Neuronal stem cell (in vitro differentiated cells): ENCODE data around the gene LSM8.

Experiments
- DNase-seq: peaks from one replicate; pipeline ENCODE4 v3.0.0-alpha.2; 2013; ENCODE audit warnings: low spot score
- H2AFZ ChIP-seq: one replicate; pipeline ENCODE4 v1.6.1; 2013; ENCODE audit warnings: mild to moderate bottlenecking, low read length, inconsistent platforms
- H2AK5ac ChIP-seq: 2 replicates; pipeline ENCODE4 v1.6.1; 2013; ENCODE audit warnings: low read depth, mild to moderate bottlenecking, inconsistent platforms, low read length, moderate library complexity, mixed read lengths
- H2BK120ac ChIP-seq: 2 replicates; pipeline ENCODE4 v1.6.1; 2013; ENCODE audit warnings: low read depth, mild to moderate bottlenecking, inconsistent platforms, low read length, moderate library complexity, mixed read lengths
- H2BK12ac ChIP-seq: one replicate; pipeline ENCODE4 v1.6.1; 2013; ENCODE audit warnings: low read length, inconsistent platforms
- H2BK15ac ChIP-seq: 2 replicates; pipeline ENCODE4 v1.6.1; 2013; ENCODE audit warnings: mild to moderate bottlenecking, low read length, inconsistent platforms, mixed read lengths
- H2BK5ac ChIP-seq: one replicate; pipeline ENCODE4 v1.6.1; 2013; ENCODE audit warnings: inconsistent platforms, mild to moderate bottlenecking, low read length, moderate library complexity
- H3K14ac ChIP-seq: one replicate; pipeline ENCODE4 v1.6.1; 2013; ENCODE audit warnings: low read length, inconsistent platforms
- H3K18ac ChIP-seq: 2 replicates; pipeline ENCODE4 v1.6.1; 2013; ENCODE audit warnings: low read length, inconsistent platforms
- H3K23ac ChIP-seq: 2 replicates; pipeline ENCODE4 v1.6.1; 2013; ENCODE audit warnings: low read depth, mild to moderate bottlenecking, mixed read lengths, low read length, inconsistent platforms; ENCODE audit not compliant: poor library complexity
- H3K27ac ChIP-seq: replicated peaks from 3 replicates; pipeline ENCODE4 v1.5.1; 2013; ENCODE audit warnings: low read length, inconsistent platforms
- H3K27me3 ChIP-seq, 3 experiments: 2 replicates each; pipeline ENCODE4 v1.6.1; 2013; ENCODE audit warnings: low read length in 3 of 3, mild to moderate bottlenecking in 2 of 3, inconsistent platforms in 1 of 3, low read depth in 1 of 3, mixed read lengths in 1 of 3, moderate library complexity in 1 of 3; ENCODE audit not compliant: control insufficient read depth in 3 of 3, insufficient read depth in 3 of 3
- H3K36me3 ChIP-seq, 2 donors: replicated peaks in 1 of 2; 2 replicates each; pipeline ENCODE4 v1.6.1; 2013; ENCODE audit warnings: low read length in 2 of 2; ENCODE audit not compliant: control insufficient read depth in 2 of 2, insufficient read depth in 2 of 2
- H3K4ac ChIP-seq: 2 replicates; pipeline ENCODE4 v1.6.1; 2013; ENCODE audit warnings: inconsistent platforms, mild to moderate bottlenecking, low read length, moderate library complexity
- H3K4me1 ChIP-seq, 2 donors: 1 replicate in 1 of 2; 2 replicates in 1 of 2; pipeline ENCODE4 v1.6.1; 2013; ENCODE audit warnings: low read length in 2 of 2, low read depth in 1 of 2; ENCODE audit not compliant: control insufficient read depth in 2 of 2, insufficient read depth in 1 of 2
- H3K4me2 ChIP-seq: one replicate; pipeline ENCODE4 v1.6.1; 2013; ENCODE audit warnings: mild to moderate bottlenecking, low read length, inconsistent platforms; ENCODE audit not compliant: insufficient read depth, poor library complexity, severe bottlenecking
- H3K4me3 ChIP-seq, 2 donors: 2 replicates each; pipeline ENCODE4 v1.5.1; 2013; ENCODE audit warnings: low read length in 2 of 2, mild to moderate bottlenecking in 2 of 2, inconsistent platforms in 1 of 2, moderate library complexity in 1 of 2
- H3K79me1 ChIP-seq: one replicate; pipeline ENCODE4 v1.6.1; 2013; ENCODE audit warnings: low read depth, mild to moderate bottlenecking, inconsistent platforms, low read length, moderate library complexity
- H3K9ac ChIP-seq: one replicate; pipeline ENCODE4 v1.6.1; 2013; ENCODE audit warnings: mild to moderate bottlenecking, low read depth, low read length, inconsistent platforms; ENCODE audit not compliant: poor library complexity
- H3K9me3 ChIP-seq, 2 donors: replicated peaks in 1 of 2; 2 replicates each; pipeline versions ENCODE3 to v1.6.1; 2013; ENCODE audit warnings: low read length in 2 of 2, mild to moderate bottlenecking in 2 of 2, inconsistent platforms in 1 of 2, low read depth in 1 of 2, mixed read lengths in 1 of 2, moderate library complexity in 1 of 2; ENCODE audit not compliant: control insufficient read depth in 2 of 2, insufficient read depth in 1 of 2
- H4K8ac ChIP-seq: one replicate; pipeline ENCODE4 v1.6.1; 2013; ENCODE audit warnings: low read depth, mild to moderate bottlenecking, inconsistent platforms, low read length, moderate library complexity
- H4K91ac ChIP-seq: one replicate; pipeline ENCODE4 v1.6.1; 2013; ENCODE audit warnings: low read length, low read depth, mild to moderate bottlenecking, inconsistent platforms; ENCODE audit not compliant: poor library complexity
- WGBS, 2 donors: extraction: QIAGEN DNeasy Blood & Tissue Kit; methylation state at CpG; one replicate each; pipeline ENCODE4 v1.1.7; 2013; ENCODE audit warnings: missing lambda C conversion rate in 2 of 2, mixed read lengths in 1 of 2; ENCODE audit not compliant: insufficient read length in 2 of 2, insufficient replicate concordance in 1 of 2; ENCODE audit errors: extremely low coverage in 2 of 2; 5-methylcytosine and 5-hydroxymethylcytosine counted together

LSM8 gene

DNA sequence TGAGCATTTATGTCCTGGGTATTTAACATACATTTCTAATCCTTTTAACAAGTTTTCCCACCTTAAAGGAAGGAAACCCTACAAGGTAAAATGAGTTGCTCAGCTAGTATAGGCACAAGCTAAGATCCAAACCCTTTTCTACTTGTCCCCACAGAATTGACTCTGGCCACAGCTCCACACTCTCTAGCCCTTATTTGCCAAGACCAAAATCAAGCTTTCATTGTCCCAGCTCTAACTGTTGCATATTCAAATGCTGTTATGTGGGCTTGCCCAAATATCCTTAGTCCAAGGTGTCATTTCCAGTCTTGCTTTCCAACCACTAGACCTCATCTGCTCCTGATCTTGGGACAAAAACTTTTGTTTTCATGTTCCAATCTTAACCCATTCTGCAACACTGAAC is 31.3 kb upstream of the LSM8 start:
- no peak overlapping the region for H4K8ac ChIP-seq
- DNase-seq = no peak
- H2AK5ac ChIP-seq = no peak overlapping the region
- no peak overlapping the region for H3K14ac ChIP-seq
- no peak overlapping the region for H3K9ac ChIP-seq
- peaks cover 3% of the 10 kb centered on the region in 2 donors for H3K4me1 ChIP-seq
- H3K4me2 ChIP-seq = no peak overlapping the region
- H3K27ac ChIP-seq = no peak overlapping the region
- H2BK15ac ChIP-seq = no peak overlapping the region
- H4K91ac ChIP-seq = no peak overlapping the region
- H2BK120ac ChIP-seq = no peak overlapping the region
- H3K18ac ChIP-seq = no peak overlapping the region
- H3K4ac ChIP-seq = no peak overlapping the region
- no peak overlapping the region for H2BK5ac ChIP-seq
- no peak overlapping the region for H2BK12ac ChIP-seq
- peaks cover 0 to 3% (median 0%) of the 10 kb centered on the region in 3 experiments for H3K27me3 ChIP-seq
- H2AFZ ChIP-seq = no peak overlapping the region
- H3K9me3 ChIP-seq = no peaks in the 10 kb centered on the region
- no peaks in the 10 kb centered on the region for H3K79me1 ChIP-seq
- no peak overlapping the region for H3K4me3 ChIP-seq
- H3K23ac ChIP-seq = no peak overlapping the region
- no peaks in the 10 kb centered on the region for H3K36me3 ChIP-seq

DNA sequence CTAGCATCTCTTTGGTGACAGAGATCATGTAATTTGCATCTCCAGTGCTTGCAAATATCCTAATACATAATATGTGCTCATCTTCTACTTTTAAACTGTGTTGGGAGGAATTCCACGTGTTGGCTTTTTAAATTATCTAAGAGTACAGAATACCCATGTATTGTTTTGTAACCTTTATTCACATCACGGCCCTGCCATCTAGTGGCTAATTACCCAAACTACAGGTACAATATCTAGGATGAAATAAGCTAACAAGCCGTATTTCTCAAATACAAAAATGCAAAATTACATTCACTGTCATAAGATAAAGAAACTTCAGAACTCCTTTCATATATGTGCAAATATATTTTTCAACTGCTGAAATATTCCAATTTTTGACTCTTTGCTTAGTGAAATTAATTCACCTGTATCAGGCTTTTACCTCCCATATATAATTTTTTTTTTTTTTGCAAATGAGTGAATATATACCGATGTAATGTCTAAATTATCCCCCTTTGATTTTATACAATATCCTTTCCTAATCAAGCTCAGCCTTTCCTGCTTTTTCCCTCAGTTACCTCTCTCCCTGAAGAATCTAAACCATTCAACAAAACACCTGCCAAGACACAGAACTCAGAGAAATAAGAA is 30.3 kb upstream of the LSM8 start:
- peak; percentile 8 for DNase-seq
- Histone ChIP-seq H2AK5ac (no peak overlapping the region), H3K23ac (no peak overlapping the region), H3K18ac (no peak overlapping the region), H3K4me1 (peaks cover 3% of the 10 kb centered on the region in 2 donors), H3K4me2 (no peak overlapping the region), H2BK120ac (no peak overlapping the region), H4K91ac (no peak overlapping the region), H3K36me3 (no peaks in the 10 kb centered on the region), H3K9ac (no peak overlapping the region), H2BK12ac (no peak overlapping the region), H2BK5ac (no peak overlapping the region), H3K9me3 (peaks cover 0 to 9% of the 10 kb centered on the region in 2 donors), H3K79me1 (no peaks in the 10 kb centered on the region), H3K14ac (no peak overlapping the region), H3K27ac (no peak overlapping the region), H4K8ac (no peak overlapping the region), H3K4me3 (no peak overlapping the region), H2BK15ac (no peak overlapping the region), H3K4ac (no peak overlapping the region), H2AFZ (no peak overlapping the region), H3K27me3 (peaks cover 0 to 3% (median 0%) of the 10 kb centered on the region in 3 experiments)
- WGBS, 2 donors = no CpG with 5 or more reads among the region's 4 CpGs

DNA sequence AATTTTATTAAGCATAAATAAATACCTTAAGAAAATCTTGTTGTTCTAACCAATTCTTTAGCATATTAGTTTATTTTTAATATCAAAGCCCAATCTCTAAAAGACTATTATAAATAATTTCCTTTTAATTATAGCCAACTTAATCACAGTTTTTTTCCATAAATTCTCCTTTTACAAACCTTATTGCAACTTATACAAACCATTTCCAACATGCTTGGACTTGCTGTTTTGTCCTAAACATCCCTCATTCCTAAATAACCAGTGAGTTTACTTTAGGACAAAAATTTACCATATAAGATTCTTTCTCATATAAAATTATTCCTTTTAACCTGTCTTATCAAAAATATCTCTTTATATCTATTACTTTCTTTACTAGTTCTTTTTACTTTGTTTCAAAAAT is 25.2 kb upstream of the LSM8 start:
- Histone ChIP-seq H3K36me3 (no peaks in the 10 kb centered on the region), H3K4me2 (no peak overlapping the region), H2BK15ac (no peak overlapping the region), H3K14ac (no peak overlapping the region), H2BK5ac (no peak overlapping the region), H3K4me3 (no peak overlapping the region), H2BK120ac (no peak overlapping the region), H3K23ac (no peak overlapping the region), H2AFZ (no peak overlapping the region), H4K91ac (no peak overlapping the region), H4K8ac (no peak overlapping the region), H3K27ac (no peak overlapping the region), H3K9ac (no peak overlapping the region), H3K4ac (no peak overlapping the region), H3K9me3 (peaks cover 0 to 15% of the 10 kb centered on the region in 2 donors), H2AK5ac (no peak overlapping the region), H2BK12ac (no peak overlapping the region), H3K79me1 (no peaks in the 10 kb centered on the region), H3K18ac (no peak overlapping the region), H3K27me3 (no peaks in the 10 kb centered on the region), H3K4me1 (no peaks in the 10 kb centered on the region)
- DNase-seq = peak; percentile 24

DNA sequence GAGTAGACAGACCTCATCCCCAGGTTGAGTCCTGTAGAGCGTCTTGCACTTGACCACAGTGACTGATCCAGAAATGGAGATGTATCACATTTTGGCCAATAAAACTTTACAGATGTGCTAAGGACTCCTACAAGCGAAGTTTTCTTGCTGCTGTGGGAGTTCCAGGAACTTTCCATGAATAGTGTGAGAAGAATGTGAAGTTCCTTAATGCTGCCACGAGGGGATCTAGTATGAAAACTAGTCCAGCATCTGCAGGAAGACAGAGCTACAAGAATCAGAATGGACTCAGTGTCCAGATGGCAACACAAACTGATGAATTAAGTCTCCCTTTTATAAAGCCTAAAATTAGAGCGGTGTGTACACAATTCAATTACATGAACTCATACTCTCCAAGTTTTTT is 14.8 kb upstream of the LSM8 start:
- H2BK5ac ChIP-seq = no peak overlapping the region
- WGBS, 2 donors = no CpG with 5 or more reads among the region's 4 CpGs
- no peak for DNase-seq
- H3K4me2 ChIP-seq = no peak overlapping the region
- peak overlapping the region; percentile 58 for H2BK12ac ChIP-seq
- H3K27me3 ChIP-seq = no peaks in the 10 kb centered on the region
- no peak overlapping the region for H3K18ac ChIP-seq
- H2BK15ac ChIP-seq = no peak overlapping the region
- no peaks in the 10 kb centered on the region for H3K79me1 ChIP-seq
- no peak overlapping the region for H4K8ac ChIP-seq
- H3K27ac ChIP-seq = no peak overlapping the region
- H3K4ac ChIP-seq = no peak overlapping the region
- H3K23ac ChIP-seq = no peak overlapping the region
- no peak overlapping the region for H4K91ac ChIP-seq
- no peaks in the 10 kb centered on the region for H3K9me3 ChIP-seq
- no peak overlapping the region for H2BK120ac ChIP-seq
- no peaks in the 10 kb centered on the region for H3K36me3 ChIP-seq
- H3K4me3 ChIP-seq = no peak overlapping the region
- no peak overlapping the region for H2AK5ac ChIP-seq
- H3K14ac ChIP-seq = no peak overlapping the region
- H3K4me1 ChIP-seq = peaks cover 0 to 9% of the 10 kb centered on the region in 2 donors
- no peak overlapping the region for H3K9ac ChIP-seq
- H2AFZ ChIP-seq = no peak overlapping the region
